Measurements from ENCODE around the gene MRPS22. TPM values are rescaled to one million over a fixed set of nuclear protein-coding genes. Genes with fewer than 3 reads are reported as not detected.

MRPS22 gene
- total and polyA plus RNA-seq, 4 experiments from 2014 or later, result 33.4 to 58.5 (median 40.9) TPM

GRCh38 chr3:139301183-139301582 lies 42.6 kb upstream of the MRPS22 start:
- Histone ChIP-seq H3K4me3 (ENCODE audit: low read length in 2 of 2) (no peak overlapping the region), H3K27me3 (ENCODE audit: insufficient read depth, low read length) (no peaks in the 10 kb centered on the region), H3K4me1 (ENCODE audit: insufficient read depth, low read length) (no peaks in the 10 kb centered on the region), H3K27ac (ENCODE audit: low read depth, low read length) (no peak overlapping the region), H3K9me3 (ENCODE audit: control insufficient read depth in 1 of 2, low read length in 2 of 2) (no peaks in the 10 kb centered on the region), H3K36me3 (ENCODE audit: insufficient read depth, low read length) (no peaks in the 10 kb centered on the region)
- H3K27me3 Mint-ChIP-seq, result peaks cover 8 to 10% of the 10 kb centered on the region in 2 donors
- POLR2A ChIA-PET (ENCODE audit: partially characterized antibody), result no interaction called here
- no peak overlapping the region for H3K27ac Mint-ChIP-seq
- peaks cover 2 to 5% (median 4%) of the 10 kb centered on the region in 4 donors for H3K4me1 Mint-ChIP-seq
- intact Hi-C loops (cut with micrococcal nuclease), result no loop called here
- DNase-seq, result no peak
- H3K4me3 Mint-ChIP-seq, result no peak overlapping the region
- CTCF ChIA-PET (ENCODE audit: partially characterized antibody), result no interaction called here
- no peaks in the 10 kb centered on the region for H3K9me3 Mint-ChIP-seq
- H3K36me3 Mint-ChIP-seq, result no peaks in the 10 kb centered on the region

GRCh38 chr3:139301654-139302053 lies 42.2 kb upstream of the MRPS22 start:
- H3K36me3 Mint-ChIP-seq, result no peaks in the 10 kb centered on the region
- no peaks in the 10 kb centered on the region for H3K9me3 ChIP-seq (ENCODE audit: control insufficient read depth in 1 of 2, low read length in 2 of 2)
- no peak overlapping the region for H3K27ac ChIP-seq (ENCODE audit: low read depth, low read length)
- no peaks in the 10 kb centered on the region for H3K27me3 ChIP-seq (ENCODE audit: insufficient read depth, low read length)
- ChIA-PET POLR2A (ENCODE audit: partially characterized antibody) (no interaction called here), CTCF (ENCODE audit: partially characterized antibody) (interaction anchor here (1.1 kb wide), 1 partner anchor 27 kb away, joined by 4 read pairs; no protein-coding TSS in a partner anchor)
- H3K27me3 Mint-ChIP-seq, result peaks cover 8 to 12% of the 10 kb centered on the region in 2 donors
- intact Hi-C loops (cut with micrococcal nuclease), result no loop called here
- no peaks in the 10 kb centered on the region for H3K4me1 ChIP-seq (ENCODE audit: insufficient read depth, low read length)
- no peak overlapping the region for H3K4me3 Mint-ChIP-seq
- DNase-seq, result no peak
- no peaks in the 10 kb centered on the region for H3K9me3 Mint-ChIP-seq
- H3K36me3 ChIP-seq (ENCODE audit: insufficient read depth, low read length), result no peaks in the 10 kb centered on the region
- no peak overlapping the region for H3K4me3 ChIP-seq (ENCODE audit: low read length in 2 of 2)
- peaks cover 2 to 5% (median 4%) of the 10 kb centered on the region in 4 donors for H3K4me1 Mint-ChIP-seq
- H3K27ac Mint-ChIP-seq, result no peak overlapping the region

GRCh38 chr3:139302084-139302800 lies 41.6 kb upstream of the MRPS22 start:
- Histone ChIP-seq H3K36me3 (ENCODE audit: insufficient read depth, low read length) (no peaks in the 10 kb centered on the region), H3K27ac (ENCODE audit: low read depth, low read length) (no peak overlapping the region), H3K4me3 (ENCODE audit: low read length in 2 of 2) (no peak overlapping the region), H3K27me3 (ENCODE audit: insufficient read depth, low read length) (no peaks in the 10 kb centered on the region), H3K4me1 (ENCODE audit: insufficient read depth, low read length) (no peaks in the 10 kb centered on the region), H3K9me3 (ENCODE audit: control insufficient read depth in 1 of 2, low read length in 2 of 2) (no peaks in the 10 kb centered on the region)
- H3K4me3 Mint-ChIP-seq, result no peak overlapping the region
- H3K9me3 Mint-ChIP-seq, result no peaks in the 10 kb centered on the region
- intact Hi-C loops (cut with micrococcal nuclease), result no loop called here
- H3K4me1 Mint-ChIP-seq, result peaks cover 2 to 5% (median 4%) of the 10 kb centered on the region in 4 donors
- peak overlapping the region in 1 of 7 donors; percentile 23 for H3K27ac Mint-ChIP-seq
- peaks cover 8 to 12% of the 10 kb centered on the region in 2 donors for H3K27me3 Mint-ChIP-seq
- CTCF ChIA-PET (ENCODE audit: partially characterized antibody), result interaction anchor here (1.1 kb wide), 1 partner anchor 27 kb away, joined by 4 read pairs; no protein-coding TSS in a partner anchor
- no peak for DNase-seq
- POLR2A ChIA-PET (ENCODE audit: partially characterized antibody), result no interaction called here
- H3K36me3 Mint-ChIP-seq, result no peaks in the 10 kb centered on the region

DNA sequence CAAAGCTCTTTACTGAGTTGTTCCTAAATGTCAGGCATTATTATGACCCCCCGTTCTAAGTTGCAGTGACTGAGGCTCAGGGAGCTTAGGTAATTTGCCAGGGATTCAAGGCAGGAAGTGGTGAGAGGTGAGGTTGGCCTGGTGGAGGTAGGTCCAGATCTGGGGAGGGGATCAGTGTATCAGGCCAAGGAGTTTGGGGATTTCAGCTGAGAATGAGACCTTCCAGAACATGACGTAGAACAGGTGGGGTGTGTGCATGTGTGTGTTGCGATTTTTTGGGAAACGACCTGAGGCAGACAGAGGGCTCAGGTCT lies 41.1 kb upstream of the MRPS22 start:
- Histone ChIP-seq H3K27me3 (ENCODE audit: insufficient read depth, low read length) (no peaks in the 10 kb centered on the region), H3K4me1 (ENCODE audit: insufficient read depth, low read length) (no peaks in the 10 kb centered on the region), H3K27ac (ENCODE audit: low read depth, low read length) (no peak overlapping the region), H3K4me3 (ENCODE audit: low read length in 2 of 2) (no peak overlapping the region), H3K9me3 (ENCODE audit: control insufficient read depth in 1 of 2, low read length in 2 of 2) (no peaks in the 10 kb centered on the region), H3K36me3 (ENCODE audit: insufficient read depth, low read length) (no peaks in the 10 kb centered on the region)
- H3K4me3 Mint-ChIP-seq, result no peak overlapping the region
- no peaks in the 10 kb centered on the region for H3K36me3 Mint-ChIP-seq
- no peak for DNase-seq
- peaks cover 8 to 12% of the 10 kb centered on the region in 2 donors for H3K27me3 Mint-ChIP-seq
- peaks cover 0 to under 1% (median 0%) of the 10 kb centered on the region in 8 donors for H3K9me3 Mint-ChIP-seq
- peak overlapping the region in 1 of 7 donors; percentile 20 for H3K27ac Mint-ChIP-seq
- CTCF ChIA-PET (ENCODE audit: partially characterized antibody), result interaction anchor here (1.1 kb wide), 1 partner anchor 26 kb away, joined by 4 read pairs; no protein-coding TSS in a partner anchor
- POLR2A ChIA-PET (ENCODE audit: partially characterized antibody), result no interaction called here
- intact Hi-C loops (cut with micrococcal nuclease), result no loop called here
- peaks cover 2 to 5% (median 4%) of the 10 kb centered on the region in 4 donors for H3K4me1 Mint-ChIP-seq

DNA sequence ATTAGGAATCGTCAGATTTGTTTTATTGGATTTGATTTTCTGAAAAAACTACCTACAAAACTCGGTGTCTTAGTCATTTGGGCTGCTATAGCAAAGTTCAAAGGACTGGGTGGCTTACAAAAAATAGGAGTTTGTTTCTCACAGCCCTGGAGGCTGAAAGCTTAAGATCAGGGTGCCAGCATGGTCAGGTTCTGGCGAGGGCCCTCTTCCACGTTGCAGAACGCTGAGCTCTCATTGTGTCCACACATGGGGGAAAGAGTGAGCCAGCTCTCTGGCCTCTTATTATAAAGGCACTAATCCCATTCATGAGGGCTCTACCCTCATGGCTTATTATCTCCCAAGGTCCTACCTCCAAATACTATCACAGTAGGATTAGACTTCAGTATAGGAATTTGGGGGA lies 40.6 kb upstream of the MRPS22 start:
- no peaks in the 10 kb centered on the region for H3K36me3 ChIP-seq (ENCODE audit: insufficient read depth, low read length)
- no peak overlapping the region for H3K4me3 ChIP-seq (ENCODE audit: low read length in 2 of 2)
- peaks cover 8 to 12% of the 10 kb centered on the region in 2 donors for H3K27me3 Mint-ChIP-seq
- no peak overlapping the region for H3K4me3 Mint-ChIP-seq
- no peak overlapping the region for H3K27ac Mint-ChIP-seq
- peaks cover 2 to 5% (median 4%) of the 10 kb centered on the region in 4 donors for H3K4me1 Mint-ChIP-seq
- no peak for DNase-seq
- CTCF ChIA-PET (ENCODE audit: partially characterized antibody), result no interaction called here
- peaks cover 0 to 2% (median 0%) of the 10 kb centered on the region in 8 donors for H3K9me3 Mint-ChIP-seq
- H3K27ac ChIP-seq (ENCODE audit: low read depth, low read length), result no peak overlapping the region
- no peaks in the 10 kb centered on the region for H3K36me3 Mint-ChIP-seq
- intact Hi-C loops (cut with micrococcal nuclease), result no loop called here
- no peaks in the 10 kb centered on the region for H3K27me3 ChIP-seq (ENCODE audit: insufficient read depth, low read length)
- no peaks in the 10 kb centered on the region for H3K4me1 ChIP-seq (ENCODE audit: insufficient read depth, low read length)
- POLR2A ChIA-PET (ENCODE audit: partially characterized antibody), result no interaction called here
- H3K9me3 ChIP-seq (ENCODE audit: control insufficient read depth in 1 of 2, low read length in 2 of 2), result no peaks in the 10 kb centered on the region

DNA sequence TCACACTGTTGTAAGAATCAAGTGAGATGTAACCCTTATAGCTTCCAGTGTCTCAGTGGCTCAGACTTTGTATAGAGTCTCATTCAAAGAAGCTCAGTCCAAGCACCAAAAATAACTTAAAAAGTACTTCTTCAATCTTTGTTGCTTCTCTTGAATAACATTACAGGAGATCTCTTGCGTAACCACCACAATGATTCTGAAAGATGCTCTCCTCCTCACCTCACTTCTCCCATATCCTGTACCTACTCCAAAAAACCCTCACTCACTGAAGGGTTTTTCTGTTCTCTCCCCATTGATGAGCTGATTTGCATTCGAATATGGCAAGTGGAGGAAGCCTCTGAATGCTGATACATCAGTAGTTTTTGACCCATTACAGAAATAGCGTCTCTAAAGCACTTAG lies 39.4 kb upstream of the MRPS22 start:
- H3K27me3 ChIP-seq (ENCODE audit: insufficient read depth, low read length), result no peaks in the 10 kb centered on the region
- no peaks in the 10 kb centered on the region for H3K36me3 ChIP-seq (ENCODE audit: insufficient read depth, low read length)
- Mint-ChIP-seq H3K27me3 (peaks cover 8 to 12% of the 10 kb centered on the region in 2 donors), H3K4me3 (no peak overlapping the region), H3K4me1 (peaks cover 2 to 5% (median 4%) of the 10 kb centered on the region in 4 donors), H3K36me3 (no peaks in the 10 kb centered on the region), H3K9me3 (peaks cover 0 to 2% (median 0%) of the 10 kb centered on the region in 8 donors), H3K27ac (no peak overlapping the region)
- H3K27ac ChIP-seq (ENCODE audit: low read depth, low read length), result no peak overlapping the region
- no peaks in the 10 kb centered on the region for H3K4me1 ChIP-seq (ENCODE audit: insufficient read depth, low read length)
- H3K9me3 ChIP-seq (ENCODE audit: control insufficient read depth in 1 of 2, low read length in 2 of 2), result no peaks in the 10 kb centered on the region
- no peak overlapping the region for H3K4me3 ChIP-seq (ENCODE audit: low read length in 2 of 2)
- POLR2A ChIA-PET (ENCODE audit: partially characterized antibody), result no interaction called here
- intact Hi-C loops (cut with micrococcal nuclease), result no loop called here
- CTCF ChIA-PET (ENCODE audit: partially characterized antibody), result no interaction called here
- DNase-seq, result no peak

GRCh38 chr3:139306078-139306477 lies 37.7 kb upstream of the MRPS22 start:
- Mint-ChIP-seq H3K4me1 (peaks cover 2 to 5% (median 4%) of the 10 kb centered on the region in 4 donors), H3K27me3 (peaks cover 5 to 10% of the 10 kb centered on the region in 2 donors), H3K9me3 (peaks cover 0 to 2% (median 0%) of the 10 kb centered on the region in 8 donors), H3K27ac (peak overlapping the region in 1 of 7 donors; percentile 12), H3K36me3 (no peaks in the 10 kb centered on the region), H3K4me3 (no peak overlapping the region)
- DNase-seq, result no peak
- Histone ChIP-seq H3K9me3 (ENCODE audit: control insufficient read depth in 1 of 2, low read length in 2 of 2) (no peaks in the 10 kb centered on the region), H3K4me3 (ENCODE audit: low read length in 2 of 2) (no peak overlapping the region), H3K27ac (ENCODE audit: low read depth, low read length) (no peak overlapping the region), H3K36me3 (ENCODE audit: insufficient read depth, low read length) (no peaks in the 10 kb centered on the region), H3K4me1 (ENCODE audit: insufficient read depth, low read length) (no peaks in the 10 kb centered on the region), H3K27me3 (ENCODE audit: insufficient read depth, low read length) (no peaks in the 10 kb centered on the region)
- CTCF ChIA-PET (ENCODE audit: partially characterized antibody), result no interaction called here
- POLR2A ChIA-PET (ENCODE audit: partially characterized antibody), result no interaction called here
- intact Hi-C loops (cut with micrococcal nuclease), result no loop called here

Measured in CD4-positive, alpha-beta memory T cell (primary cell).